Ishikawa (cell line): ENCODE results near the gene GNL1.
A peak's percentile ranks its signal among the peaks of the same experiment; 100 is the strongest.

Source experiments
- CEBPB ChIP-seq: IDR thresholded peaks from 2 replicates; pipeline ENCODE4 v1.6.1; 2012
- CREB1 ChIP-seq: IDR thresholded peaks from 2 replicates; pipeline ENCODE4 v1.6.1; 2012; ENCODE audit warnings: low read depth
- EGR1 ChIP-seq: IDR thresholded peaks from 2 replicates; pipeline ENCODE4 v1.6.1; 2012
- EP300 ChIP-seq: IDR thresholded peaks from 2 replicates; pipeline ENCODE4 v1.6.1; 2012; ENCODE audit warnings: borderline replicate concordance
- FOXM1 ChIP-seq: IDR thresholded peaks from 2 replicates; pipeline ENCODE4 v1.6.1; 2012; ENCODE audit warnings: low read depth, borderline replicate concordance
- NFIC ChIP-seq: IDR thresholded peaks from 2 replicates; pipeline ENCODE4 v1.6.1; 2012
- RAD21 ChIP-seq: IDR thresholded peaks from 2 replicates; pipeline ENCODE4 v1.6.1; 2012; ENCODE audit warnings: low read depth
- TAF1 ChIP-seq: IDR thresholded peaks from 2 replicates; pipeline ENCODE4 v1.6.1; 2012; ENCODE audit warnings: low read depth, mild to moderate bottlenecking
- TCF12 ChIP-seq: IDR thresholded peaks from 2 replicates; pipeline ENCODE4 v1.6.1; 2012; ENCODE audit warnings: low read depth
- TEAD4 ChIP-seq: IDR thresholded peaks from 2 replicates; pipeline ENCODE4 v1.6.1; 2012
- YY1 ChIP-seq: IDR thresholded peaks from 2 replicates; pipeline ENCODE4 v1.6.1; 2012; ENCODE audit warnings: low read depth
- ZBTB7A ChIP-seq: IDR thresholded peaks from 2 replicates; pipeline ENCODE4 v1.6.1; 2012; ENCODE audit warnings: low read depth
- TF ChIP-seq, protein P1 (sequence below): IDR thresholded peaks from 2 replicates; pipeline ENCODE4 v1.6.1; 2012
- TF ChIP-seq, protein P2 (sequence below): IDR thresholded peaks from 2 replicates; pipeline ENCODE4 v1.6.1; 2012
- TF ChIP-seq, protein P3 (sequence below): IDR thresholded peaks from 2 replicates; pipeline ENCODE4 v1.6.1; 2012; ENCODE audit warnings: low read depth, mild to moderate bottlenecking

GNL1 gene

DNA sequence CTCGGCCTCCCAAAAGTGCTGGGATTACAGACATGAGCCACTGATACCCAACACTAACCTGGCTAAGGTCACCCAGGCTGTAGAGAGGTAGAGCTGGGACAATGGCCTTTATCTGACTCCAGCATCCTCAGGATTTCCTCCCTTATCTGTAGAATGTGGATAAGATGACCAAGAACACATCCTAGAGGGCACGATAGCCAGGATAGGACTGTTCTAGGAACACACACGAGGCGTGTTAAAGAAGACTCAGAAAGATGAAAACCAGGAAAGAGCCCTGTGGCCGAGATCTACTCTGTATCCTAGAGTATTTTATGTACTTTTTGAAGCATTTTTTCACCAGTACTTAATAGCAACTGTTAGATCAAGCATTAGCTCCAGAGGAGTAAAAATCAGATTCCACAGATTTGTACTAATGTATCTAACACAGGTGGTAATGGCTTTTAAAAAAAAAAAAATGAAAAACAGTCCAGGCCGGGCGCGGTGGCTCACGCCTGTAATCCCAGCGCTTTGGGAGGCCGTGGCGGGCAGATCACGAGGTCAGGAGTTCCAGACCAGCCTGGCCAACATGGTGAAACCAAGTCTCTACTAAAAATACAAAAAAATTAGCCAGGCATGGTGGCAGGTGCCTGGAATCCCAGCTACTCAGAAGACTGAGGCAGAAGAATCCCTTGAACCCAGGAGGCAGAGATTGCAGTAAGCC is 43.5 kb upstream of the GNL1 start:
- TF ChIP-seq YY1 = no peak
- TF ChIP-seq TEAD4 = no peak
- TF ChIP-seq RAD21 = no peak
- TF ChIP-seq FOXM1 = no peak
- no peak for TF ChIP-seq CREB1
- no peak for TF ChIP-seq TAF1
- TF ChIP-seq, protein P1, sequence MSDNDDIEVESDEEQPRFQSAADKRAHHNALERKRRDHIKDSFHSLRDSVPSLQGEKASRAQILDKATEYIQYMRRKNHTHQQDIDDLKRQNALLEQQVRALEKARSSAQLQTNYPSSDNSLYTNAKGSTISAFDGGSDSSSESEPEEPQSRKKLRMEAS = no peak
- TF ChIP-seq TCF12 = no peak
- TF ChIP-seq, protein P2, sequence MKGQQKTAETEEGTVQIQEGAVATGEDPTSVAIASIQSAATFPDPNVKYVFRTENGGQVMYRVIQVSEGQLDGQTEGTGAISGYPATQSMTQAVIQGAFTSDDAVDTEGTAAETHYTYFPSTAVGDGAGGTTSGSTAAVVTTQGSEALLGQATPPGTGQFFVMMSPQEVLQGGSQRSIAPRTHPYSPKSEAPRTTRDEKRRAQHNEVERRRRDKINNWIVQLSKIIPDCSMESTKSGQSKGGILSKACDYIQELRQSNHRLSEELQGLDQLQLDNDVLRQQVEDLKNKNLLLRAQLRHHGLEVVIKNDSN = no peak
- no peak for TF ChIP-seq EP300
- TF ChIP-seq NFIC = no peak
- TF ChIP-seq, protein P3, sequence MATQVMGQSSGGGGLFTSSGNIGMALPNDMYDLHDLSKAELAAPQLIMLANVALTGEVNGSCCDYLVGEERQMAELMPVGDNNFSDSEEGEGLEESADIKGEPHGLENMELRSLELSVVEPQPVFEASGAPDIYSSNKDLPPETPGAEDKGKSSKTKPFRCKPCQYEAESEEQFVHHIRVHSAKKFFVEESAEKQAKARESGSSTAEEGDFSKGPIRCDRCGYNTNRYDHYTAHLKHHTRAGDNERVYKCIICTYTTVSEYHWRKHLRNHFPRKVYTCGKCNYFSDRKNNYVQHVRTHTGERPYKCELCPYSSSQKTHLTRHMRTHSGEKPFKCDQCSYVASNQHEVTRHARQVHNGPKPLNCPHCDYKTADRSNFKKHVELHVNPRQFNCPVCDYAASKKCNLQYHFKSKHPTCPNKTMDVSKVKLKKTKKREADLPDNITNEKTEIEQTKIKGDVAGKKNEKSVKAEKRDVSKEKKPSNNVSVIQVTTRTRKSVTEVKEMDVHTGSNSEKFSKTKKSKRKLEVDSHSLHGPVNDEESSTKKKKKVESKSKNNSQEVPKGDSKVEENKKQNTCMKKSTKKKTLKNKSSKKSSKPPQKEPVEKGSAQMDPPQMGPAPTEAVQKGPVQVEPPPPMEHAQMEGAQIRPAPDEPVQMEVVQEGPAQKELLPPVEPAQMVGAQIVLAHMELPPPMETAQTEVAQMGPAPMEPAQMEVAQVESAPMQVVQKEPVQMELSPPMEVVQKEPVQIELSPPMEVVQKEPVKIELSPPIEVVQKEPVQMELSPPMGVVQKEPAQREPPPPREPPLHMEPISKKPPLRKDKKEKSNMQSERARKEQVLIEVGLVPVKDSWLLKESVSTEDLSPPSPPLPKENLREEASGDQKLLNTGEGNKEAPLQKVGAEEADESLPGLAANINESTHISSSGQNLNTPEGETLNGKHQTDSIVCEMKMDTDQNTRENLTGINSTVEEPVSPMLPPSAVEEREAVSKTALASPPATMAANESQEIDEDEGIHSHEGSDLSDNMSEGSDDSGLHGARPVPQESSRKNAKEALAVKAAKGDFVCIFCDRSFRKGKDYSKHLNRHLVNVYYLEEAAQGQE = no peak
- no peak for TF ChIP-seq CEBPB
- no peak for TF ChIP-seq EGR1

DNA sequence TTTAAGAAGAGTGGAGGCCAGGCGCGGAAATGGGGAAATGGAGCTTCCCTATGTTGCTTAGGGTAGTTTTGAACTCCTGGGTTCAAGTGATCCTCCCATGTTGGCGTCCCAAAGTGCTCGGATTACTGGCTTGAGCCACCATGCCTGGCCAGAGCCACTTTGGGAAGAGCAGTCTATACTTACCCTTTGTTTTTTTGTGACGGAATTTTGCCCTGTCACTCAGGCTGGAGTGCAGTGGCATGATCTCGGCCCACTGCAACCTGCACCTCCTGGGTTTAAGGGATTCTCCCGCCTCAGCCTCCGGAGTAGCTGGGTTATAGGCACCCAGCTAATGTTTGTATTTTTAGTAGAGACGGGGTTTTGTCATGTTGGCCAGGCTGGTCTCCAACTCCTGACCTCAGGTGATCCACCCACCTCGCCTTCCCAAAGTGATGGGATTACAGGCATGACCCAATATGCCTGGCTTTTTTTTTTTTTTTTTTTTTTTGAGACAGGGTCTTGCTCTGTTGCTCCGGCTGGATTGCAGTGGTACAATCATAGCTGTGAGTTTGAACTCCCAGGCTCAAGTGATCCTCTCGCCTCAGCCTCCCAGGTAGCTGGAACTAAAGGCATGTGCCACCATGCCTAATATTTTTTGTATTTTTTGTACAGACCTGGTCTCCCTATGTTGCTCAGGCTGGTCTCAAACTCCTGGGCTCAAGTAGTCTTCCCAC is 42.8 kb upstream of the GNL1 start:
- TF ChIP-seq, protein P1 = no peak
- no peak for TF ChIP-seq TEAD4
- TF ChIP-seq, protein P2 = no peak
- TF ChIP-seq ZBTB7A = no peak
- TF ChIP-seq RAD21 = no peak
- TF ChIP-seq TCF12 = no peak
- TF ChIP-seq CEBPB = no peak
- TF ChIP-seq CREB1 = no peak
- TF ChIP-seq EGR1 = no peak
- no peak for TF ChIP-seq YY1
- TF ChIP-seq TAF1 = no peak
- TF ChIP-seq NFIC = no peak

DNA sequence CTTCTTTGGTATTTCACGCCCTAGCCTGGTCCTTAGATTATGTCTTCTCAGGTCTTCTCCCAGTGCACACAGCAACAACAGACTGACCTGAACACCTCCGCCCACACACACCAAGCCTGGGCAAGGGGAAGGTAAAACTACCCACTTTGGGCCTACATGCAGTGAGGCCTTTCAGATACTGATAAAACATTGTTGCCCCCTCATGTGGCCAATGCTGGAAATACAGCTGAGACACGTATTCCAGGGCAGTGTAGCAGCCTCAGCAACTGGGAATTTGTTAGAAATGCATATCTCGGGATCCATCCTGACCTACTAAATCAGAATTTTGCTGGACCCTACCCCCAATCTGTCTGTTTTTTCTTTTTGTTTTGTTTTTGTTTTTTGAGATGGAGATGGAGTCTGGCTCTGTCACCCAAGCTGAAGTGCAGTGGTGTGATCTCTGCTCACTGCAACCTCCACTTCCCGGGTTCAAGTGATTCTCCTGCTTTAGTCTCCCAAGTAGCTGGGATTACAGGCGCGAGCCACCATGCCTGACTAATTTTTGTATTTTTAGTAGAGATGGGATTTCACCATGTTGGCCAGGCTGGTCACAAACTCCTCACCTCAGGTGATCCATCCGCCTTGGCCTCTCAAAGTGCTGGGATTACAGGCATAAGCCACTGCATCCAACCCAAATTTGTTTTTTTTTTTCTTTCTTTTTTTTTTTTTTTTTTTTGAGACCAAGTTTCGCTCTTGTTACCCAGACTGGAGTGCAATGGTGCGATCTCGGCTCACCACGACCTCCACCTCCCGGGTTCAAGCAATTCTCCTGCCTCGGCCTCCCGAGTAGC is 41.2 kb upstream of the GNL1 start:
- TF ChIP-seq RAD21 (peak; percentile 59), EGR1 (peak; percentile 70)

DNA sequence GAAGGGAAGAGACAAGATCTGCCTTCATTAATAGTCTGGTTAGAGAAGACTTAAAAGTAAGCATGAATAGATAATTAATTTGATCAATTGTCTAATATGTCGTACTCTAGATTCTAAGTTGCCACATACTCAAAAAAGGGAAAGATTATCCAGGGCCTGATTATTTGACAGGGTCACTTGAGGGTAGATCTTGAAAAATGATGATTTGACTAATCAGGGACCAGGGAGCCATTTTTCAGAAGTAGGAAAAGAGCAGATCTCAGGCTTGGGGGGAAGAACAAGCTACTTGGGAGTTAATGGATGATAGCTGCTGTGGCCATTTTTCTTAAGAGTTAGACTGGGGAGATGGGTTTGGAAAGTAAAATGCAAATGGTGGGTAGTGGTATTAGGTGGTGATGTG is 36.0 kb upstream of the GNL1 start:
- no peak for TF ChIP-seq YY1

DNA sequence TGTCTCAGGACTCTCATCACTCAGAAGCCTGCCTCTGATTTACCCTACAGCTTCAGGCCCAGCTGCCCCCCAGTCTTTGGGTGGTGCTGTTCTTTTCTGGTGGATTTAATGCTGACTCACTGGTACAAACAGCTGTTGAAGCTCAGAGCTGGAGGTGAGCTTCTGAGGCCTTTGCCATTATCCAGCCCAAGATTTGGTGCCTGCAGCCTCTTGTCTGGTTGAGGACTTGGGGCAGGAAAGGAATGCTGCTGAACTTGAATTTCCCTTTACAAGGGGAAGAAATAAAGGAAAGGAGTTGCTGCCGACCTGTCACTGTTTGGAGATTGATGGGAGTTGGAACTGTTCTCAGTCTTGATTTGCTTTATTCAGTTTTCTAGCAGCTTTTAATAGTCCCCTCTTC is 34.7 kb upstream of the GNL1 start:
- TF ChIP-seq NFIC (peak; percentile 50; the same call in 1 of the 2 replicates), EGR1 (no peak), ZBTB7A (no peak), EP300 (no peak), RAD21 (no peak; the same call in 1 of the 2 replicates), TCF12 (0 out of 2 replicates have a peak, but pooled peaks have one; percentile 26), FOXM1 (no peak), CEBPB (no peak), TEAD4 (peak; percentile 76), TAF1 (no peak), CREB1 (no peak), YY1 (no peak)
- TF ChIP-seq, protein P3 = no peak
- TF ChIP-seq, protein P1 = no peak
